PC-3 (cell line): ENCODE measurements around the gene DOK7.

Experiments
- CTCF ChIP-seq: fragments of 300-600 bp; sonication (generic); conservative IDR thresholded peaks from 2 replicates; pipeline ENCODE4 v1.5.1; 2017; ENCODE audit warnings: antibody characterized with exemption, low read depth, mild to moderate bottlenecking, low read length
- EZH2 ChIP-seq: fragments of 300-600 bp; sonication (generic); IDR thresholded peaks from one replicate; pipeline ENCODE4 v1.6.1; 2017; ENCODE audit warnings: antibody characterized with exemption, mild to moderate bottlenecking, low read length; ENCODE audit not compliant: unreplicated experiment

- no peak for TF ChIP-seq CTCF
- TF ChIP-seq EZH2 = no peak
Observed at GRCh38 chr4:3479358-3480101, 16.4 kb downstream of the DOK7 start.
